Loucy (cell line): ENCODE results near the gene CYSTM1.

ENCODE experiments used
- H2AFZ ChIP-seq: fragments of 200-600 bp; sonication (generic); 2 replicates; pipeline ENCODE4 v1.6.0; 2016; ENCODE audit warnings: antibody characterized with exemption, mild to moderate bottlenecking, low read length, moderate library complexity
- H3F3A ChIP-seq: fragments of 200-600 bp; 2 replicates; pipeline ENCODE4 v1.6.0; 2016; ENCODE audit warnings: antibody characterized with exemption, low read depth, mild to moderate bottlenecking
- H3K27me3 ChIP-seq: fragments of 200-600 bp; sonication (generic); 2 replicates; pipeline ENCODE4 v1.6.1; 2014; ENCODE audit warnings: low read length, mild to moderate bottlenecking; ENCODE audit not compliant: insufficient read depth, poor library complexity, severe bottlenecking
- H3K36me3 ChIP-seq: fragments of 200-600 bp; sonication (generic); 2 replicates; pipeline ENCODE4 v1.6.1; 2016; ENCODE audit warnings: low read length; ENCODE audit not compliant: insufficient read depth
- H3K4me1 ChIP-seq: fragments of 200-600 bp; sonication (generic); 2 replicates; pipeline ENCODE4 v1.5.1; 2014; ENCODE audit warnings: low read length, mild to moderate bottlenecking; ENCODE audit not compliant: insufficient read depth, poor library complexity, severe bottlenecking
- H3K4me2 ChIP-seq: fragments of 200-600 bp; sonication (generic); 2 replicates; pipeline ENCODE4 v1.6.0; 2014; ENCODE audit warnings: antibody characterized with exemption, low read length, low read depth, mild to moderate bottlenecking; ENCODE audit not compliant: poor library complexity, severe bottlenecking
- H3K4me3 ChIP-seq: fragments of 200-600 bp; sonication (generic); 2 replicates; pipeline ENCODE4 v1.5.1; 2014; ENCODE audit warnings: low read length, mild to moderate bottlenecking, mixed read lengths; ENCODE audit not compliant: poor library complexity, severe bottlenecking
- H3K79me2 ChIP-seq: fragments of 200-600 bp; sonication (generic); 2 replicates; pipeline ENCODE4 v1.6.1; 2014; ENCODE audit warnings: low read length; ENCODE audit not compliant: insufficient read depth
- H3K9ac ChIP-seq: fragments of 200-600 bp; sonication (generic); 2 replicates; pipeline ENCODE4 v1.6.0; 2014; ENCODE audit warnings: mild to moderate bottlenecking, low read depth, low read length, moderate library complexity; ENCODE audit not compliant: poor library complexity, severe bottlenecking
- H3K9me2 ChIP-seq: fragments of 200-600 bp; sonication (generic); replicated peaks from 2 replicates; pipeline ENCODE4 v1.6.1; 2016; ENCODE audit warnings: low read depth, low read length, mixed read lengths
- H3K9me3 ChIP-seq: fragments of 200-600 bp; sonication (generic); 2 replicates; pipeline ENCODE4 v1.6.1; 2014; ENCODE audit warnings: mild to moderate bottlenecking, antibody characterized with exemption, low read length, low read depth; ENCODE audit not compliant: insufficient read depth
- H4K20me1 ChIP-seq: fragments of 200-600 bp; sonication (generic); 2 replicates; pipeline ENCODE4 v1.6.0; 2014; ENCODE audit warnings: antibody characterized with exemption, low read length, mild to moderate bottlenecking; ENCODE audit not compliant: insufficient read depth, poor library complexity, severe bottlenecking
- CTCF ChIP-seq: fragments of 200-600 bp; sonication (generic); conservative IDR thresholded peaks from 2 replicates; pipeline ENCODE4 v1.5.1; 2014; ENCODE audit warnings: mild to moderate bottlenecking, antibody characterized with exemption, low read length
- EZH2phosphoT487 ChIP-seq: fragments of 200-600 bp; IDR thresholded peaks from 2 replicates; pipeline ENCODE4 v1.6.1; 2018; ENCODE audit warnings: antibody characterized with exemption, mild to moderate bottlenecking, moderate library complexity, borderline replicate concordance

Gene CYSTM1

DNA sequence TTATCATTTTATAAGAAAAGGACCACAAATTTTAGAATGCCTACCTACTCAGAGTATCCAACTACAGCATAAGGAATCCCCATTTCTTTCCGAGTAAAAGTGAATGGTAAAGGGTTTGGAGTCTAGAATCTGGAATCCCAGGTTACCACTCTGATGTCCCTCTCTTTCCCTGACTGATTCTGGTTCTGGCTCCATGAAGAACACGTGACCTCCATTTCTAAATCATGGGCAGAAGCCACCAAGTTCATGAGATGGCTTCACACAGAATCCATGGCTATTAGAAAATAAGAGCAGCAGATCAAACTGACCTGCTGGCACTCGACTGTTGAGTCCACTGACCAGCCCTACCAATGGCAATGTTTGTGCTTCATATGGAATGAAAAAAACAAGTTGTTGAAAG lies 87.2 kb downstream of the CYSTM1 start:
- H3K9me2 ChIP-seq = no peaks in the 10 kb centered on the region
- no peaks in the 10 kb centered on the region for H3F3A ChIP-seq
- H3K9ac ChIP-seq = no peak overlapping the region
- H3K4me1 ChIP-seq = no peaks in the 10 kb centered on the region
- no peaks in the 10 kb centered on the region for H4K20me1 ChIP-seq
- no peaks in the 10 kb centered on the region for H3K9me3 ChIP-seq
- TF ChIP-seq EZH2phosphoT487 (no peak), CTCF (no peak)
- H3K79me2 ChIP-seq = peaks cover 11% of the 10 kb centered on the region; the same call in 1 of the 2 replicates
- H3K27me3 ChIP-seq = no peaks in the 10 kb centered on the region
- no peak overlapping the region for H3K4me3 ChIP-seq
- H3K4me2 ChIP-seq = no peak overlapping the region
- no peak overlapping the region for H2AFZ ChIP-seq
- H3K36me3 ChIP-seq = peaks cover 17% of the 10 kb centered on the region; the same call in 1 of the 2 replicates

DNA sequence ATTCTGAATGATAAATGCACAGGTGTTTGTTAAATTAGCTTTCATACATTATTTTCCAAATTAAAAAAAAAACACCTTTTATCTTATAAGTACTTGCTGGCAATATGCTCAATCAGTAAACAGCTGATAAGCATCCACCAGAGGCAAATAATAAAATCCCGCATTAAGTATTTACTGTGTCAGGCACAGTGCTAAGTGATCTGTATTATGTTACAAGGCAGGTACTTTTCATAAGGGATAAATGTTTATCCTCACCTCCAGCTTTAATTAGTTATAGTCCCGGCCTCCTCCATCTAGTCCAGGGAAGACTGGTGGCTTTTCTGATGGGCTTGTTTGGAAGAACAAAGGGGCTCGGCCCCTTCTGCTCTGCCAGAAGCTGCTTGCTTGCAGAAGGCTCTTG lies 87.9 kb downstream of the CYSTM1 start:
- H3K79me2 ChIP-seq = peaks cover 11% of the 10 kb centered on the region; the same call in 1 of the 2 replicates
- no peaks in the 10 kb centered on the region for H3F3A ChIP-seq
- no peaks in the 10 kb centered on the region for H4K20me1 ChIP-seq
- TF ChIP-seq EZH2phosphoT487 = no peak
- TF ChIP-seq CTCF = no peak
- H3K36me3 ChIP-seq = peaks cover 13% of the 10 kb centered on the region; the same call in 1 of the 2 replicates
- H3K4me1 ChIP-seq = no peaks in the 10 kb centered on the region
- H3K9ac ChIP-seq = no peak overlapping the region
- no peak overlapping the region for H3K4me3 ChIP-seq
- H3K9me2 ChIP-seq = no peaks in the 10 kb centered on the region
- H3K27me3 ChIP-seq = no peaks in the 10 kb centered on the region
- H3K4me2 ChIP-seq = no peak overlapping the region
- H2AFZ ChIP-seq = no peak overlapping the region
- H3K9me3 ChIP-seq = no peaks in the 10 kb centered on the region

GRCh38 chr5:140265845-140266244 lies 90.9 kb downstream of the CYSTM1 start:
- H3K4me1 ChIP-seq = no peaks in the 10 kb centered on the region
- H4K20me1 ChIP-seq = no peaks in the 10 kb centered on the region
- H3K9me2 ChIP-seq = no peaks in the 10 kb centered on the region
- no peak overlapping the region for H3K4me3 ChIP-seq
- peaks cover 7% of the 10 kb centered on the region; the same call in 1 of the 2 replicates for H3K79me2 ChIP-seq
- no peaks in the 10 kb centered on the region for H3K9me3 ChIP-seq
- no peaks in the 10 kb centered on the region for H3F3A ChIP-seq
- H2AFZ ChIP-seq = no peak overlapping the region
- TF ChIP-seq EZH2phosphoT487 (no peak), CTCF (no peak)
- H3K27me3 ChIP-seq = no peaks in the 10 kb centered on the region
- no peaks in the 10 kb centered on the region for H3K36me3 ChIP-seq
- H3K9ac ChIP-seq = no peak overlapping the region
- H3K4me2 ChIP-seq = no peak overlapping the region
